Activated naive CD4-positive, alpha-beta T cell treated with anti-CD3 and anti-CD28 coated beads, Interleukin-2, amount 10 ng/mL, durations not matched to agents 7 days and 5 days (primary cell): ENCODE results near the gene AGAP1.

Experiments used
- CTCF ChIA-PET: fragments of 350-600 bp; sonication (Branson Sonifier 250); formaldehyde crosslinking; loops from one replicate; lab custom pipeline; 2021; ENCODE audit warnings: antibody characterized with exemption; lab: Charles Lee
- DNase-seq: peaks from one replicate; pipeline ENCODE4 v3.0.0-alpha.2; 2020
- H3K27ac Mint-ChIP-seq: one replicate; pipeline ENCODE4 v1.8.0; 2021; ENCODE audit warnings: mild to moderate bottlenecking, moderate library complexity, mixed read lengths
- H3K27me3 Mint-ChIP-seq: one replicate; pipeline ENCODE4 v1.8.0; 2021; ENCODE audit warnings: mild to moderate bottlenecking, mixed read lengths
- H3K36me3 Mint-ChIP-seq: one replicate; pipeline ENCODE4 v1.8.0; 2021; ENCODE audit warnings: mixed read lengths
- H3K4me1 Mint-ChIP-seq: one replicate; pipeline ENCODE4 v1.8.0; 2021; ENCODE audit warnings: mixed read lengths
- H3K4me3 Mint-ChIP-seq: one replicate; pipeline ENCODE4 v1.8.0; 2021; ENCODE audit warnings: mild to moderate bottlenecking, moderate library complexity, mixed read lengths
- H3K9me3 Mint-ChIP-seq: one replicate; pipeline ENCODE4 v1.8.0; 2021; ENCODE audit warnings: mixed read lengths

The AGAP1 gene

DNA sequence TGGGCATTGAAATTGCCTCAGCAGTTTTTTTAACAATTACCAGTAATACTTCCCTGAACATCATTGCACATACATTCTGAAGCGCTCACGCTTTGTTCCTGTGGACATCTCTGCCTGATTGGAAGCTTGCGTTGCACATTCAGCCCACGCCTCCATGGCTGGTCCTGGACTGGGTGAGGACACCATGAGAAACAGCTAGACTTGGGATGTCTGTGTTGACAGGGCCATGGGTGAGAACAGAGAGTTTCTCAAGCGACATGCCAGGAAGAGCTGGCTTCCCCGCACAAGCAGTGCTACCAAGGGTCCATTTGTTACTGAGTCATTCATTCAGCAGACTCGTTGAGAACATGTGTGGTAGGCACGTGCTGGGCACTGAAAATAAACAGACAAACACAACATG, 508.0 kb downstream of the AGAP1 start:
- Mint-ChIP-seq H3K4me1 (no peaks in the 10 kb centered on the region), H3K36me3 (no peaks in the 10 kb centered on the region), H3K4me3 (no peak overlapping the region), H3K9me3 (peaks cover 2% of the 10 kb centered on the region), H3K27me3 (no peaks in the 10 kb centered on the region), H3K27ac (no peak overlapping the region)
- no peak for DNase-seq
- CTCF ChIA-PET: no interaction called here

DNA sequence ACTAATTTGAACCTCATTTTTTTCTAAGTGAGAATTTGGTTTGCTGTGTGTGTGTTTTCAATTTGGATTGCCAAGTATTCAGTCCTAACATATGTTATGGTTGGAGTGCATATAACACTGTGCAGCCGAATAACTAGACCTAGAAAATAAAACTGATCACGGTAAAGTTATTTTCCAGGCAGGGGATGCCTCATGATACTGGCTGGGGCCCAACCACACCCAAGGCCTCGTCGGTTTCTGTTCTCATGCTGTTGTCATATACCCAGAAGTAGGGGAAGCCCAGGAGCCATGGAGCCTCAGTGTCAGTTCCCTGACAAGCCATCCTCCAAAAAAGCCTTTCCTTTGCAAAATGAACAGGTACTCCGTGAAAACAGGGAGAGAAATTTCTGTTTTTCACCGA, 514.2 kb downstream of the AGAP1 start:
- CTCF ChIA-PET: no interaction called here
- Mint-ChIP-seq H3K9me3 (no peaks in the 10 kb centered on the region), H3K4me1 (no peaks in the 10 kb centered on the region), H3K27me3 (no peaks in the 10 kb centered on the region), H3K4me3 (no peak overlapping the region), H3K36me3 (no peaks in the 10 kb centered on the region), H3K27ac (no peak overlapping the region)
- DNase-seq: no peak

DNA sequence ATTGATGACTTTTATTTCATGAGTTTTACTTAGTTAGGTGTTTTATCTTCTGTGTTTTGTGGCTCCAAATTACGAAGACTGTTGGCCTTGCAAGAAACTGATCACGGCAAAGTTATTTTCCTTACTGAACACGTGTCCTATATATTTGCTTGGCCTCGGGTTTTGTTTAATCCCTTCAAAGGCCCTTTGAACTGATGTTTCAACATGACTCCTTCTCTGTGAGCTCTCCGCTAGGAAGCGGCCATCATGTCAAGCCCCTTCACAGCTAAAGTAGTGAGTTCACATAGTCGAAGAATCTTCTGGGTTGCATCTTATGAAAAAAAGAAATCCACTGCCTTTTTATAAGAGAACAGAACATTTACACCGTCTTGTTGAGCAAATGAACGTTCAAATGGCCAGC, 515.0 kb downstream of the AGAP1 start:
- no peaks in the 10 kb centered on the region for H3K4me1 Mint-ChIP-seq
- no peak overlapping the region for H3K4me3 Mint-ChIP-seq
- peaks cover 3% of the 10 kb centered on the region for H3K27me3 Mint-ChIP-seq
- no peak overlapping the region for H3K27ac Mint-ChIP-seq
- DNase-seq: no peak
- no peaks in the 10 kb centered on the region for H3K36me3 Mint-ChIP-seq
- no peaks in the 10 kb centered on the region for H3K9me3 Mint-ChIP-seq
- CTCF ChIA-PET: no interaction called here

DNA sequence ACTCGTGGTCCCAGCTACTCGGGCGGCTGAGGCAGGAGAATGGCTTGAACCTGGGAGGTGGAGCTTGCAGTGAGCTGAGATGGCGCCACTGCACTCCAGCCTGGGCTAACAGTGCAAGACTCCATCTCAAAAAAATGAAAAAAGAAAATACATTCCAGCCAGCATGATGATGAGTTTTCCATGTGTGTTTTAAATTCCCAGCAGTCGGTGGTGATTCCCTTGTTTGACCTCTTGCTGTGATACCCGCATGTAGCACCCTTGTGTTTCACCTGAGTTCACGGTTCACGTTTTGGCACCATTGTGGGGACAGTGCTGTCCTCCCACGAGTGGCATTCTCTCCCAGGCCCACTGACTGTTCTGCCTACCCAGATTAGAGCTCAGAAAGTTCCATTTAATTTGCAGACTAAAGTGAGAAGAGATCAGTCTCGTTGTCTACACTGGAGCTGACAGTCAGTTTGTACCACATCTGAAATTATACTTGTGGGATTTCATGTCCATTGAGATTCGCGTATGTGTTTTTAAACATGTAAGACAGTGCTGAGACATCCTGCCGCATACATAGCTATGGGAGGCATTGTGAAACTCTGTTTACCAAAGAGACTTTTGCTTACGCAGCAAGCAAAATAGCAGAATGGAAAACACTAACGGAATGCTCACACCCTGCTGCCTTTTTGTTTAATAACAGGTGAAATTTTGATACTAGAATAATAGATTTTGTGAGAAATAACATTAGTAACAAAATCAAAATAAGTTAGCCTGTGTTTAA, 517.3 kb downstream of the AGAP1 start:
- H3K27ac Mint-ChIP-seq: no peak overlapping the region
- DNase-seq: no peak
- no peaks in the 10 kb centered on the region for H3K4me1 Mint-ChIP-seq
- H3K27me3 Mint-ChIP-seq: peaks cover 16% of the 10 kb centered on the region
- CTCF ChIA-PET: no interaction called here
- no peaks in the 10 kb centered on the region for H3K9me3 Mint-ChIP-seq
- no peaks in the 10 kb centered on the region for H3K36me3 Mint-ChIP-seq
- no peak overlapping the region for H3K4me3 Mint-ChIP-seq

DNA sequence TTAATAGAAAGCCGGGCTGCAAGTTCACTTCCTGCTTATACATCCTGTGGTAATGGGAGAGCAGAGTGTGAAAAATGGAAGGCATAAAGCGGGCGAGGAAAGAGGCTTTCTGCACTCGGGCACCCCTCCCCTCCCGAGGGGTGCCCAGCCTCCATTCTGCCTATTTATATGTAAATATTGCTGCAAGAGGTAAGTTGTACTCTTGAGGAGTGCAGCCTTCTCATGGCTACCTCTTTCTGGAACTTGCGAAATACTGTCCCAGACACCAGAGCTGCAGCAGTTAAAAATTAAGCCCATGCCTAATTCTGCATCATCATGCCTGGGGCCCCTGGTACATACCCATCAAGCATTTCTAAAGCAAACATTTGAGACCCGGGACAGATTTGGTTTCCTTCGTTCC, 518.3 kb downstream of the AGAP1 start:
- no peaks in the 10 kb centered on the region for H3K4me1 Mint-ChIP-seq
- no peaks in the 10 kb centered on the region for H3K36me3 Mint-ChIP-seq
- peaks cover 16% of the 10 kb centered on the region for H3K27me3 Mint-ChIP-seq
- no peak for DNase-seq
- no peak overlapping the region for H3K27ac Mint-ChIP-seq
- CTCF ChIA-PET: no interaction called here
- no peaks in the 10 kb centered on the region for H3K9me3 Mint-ChIP-seq
- H3K4me3 Mint-ChIP-seq: no peak overlapping the region

DNA sequence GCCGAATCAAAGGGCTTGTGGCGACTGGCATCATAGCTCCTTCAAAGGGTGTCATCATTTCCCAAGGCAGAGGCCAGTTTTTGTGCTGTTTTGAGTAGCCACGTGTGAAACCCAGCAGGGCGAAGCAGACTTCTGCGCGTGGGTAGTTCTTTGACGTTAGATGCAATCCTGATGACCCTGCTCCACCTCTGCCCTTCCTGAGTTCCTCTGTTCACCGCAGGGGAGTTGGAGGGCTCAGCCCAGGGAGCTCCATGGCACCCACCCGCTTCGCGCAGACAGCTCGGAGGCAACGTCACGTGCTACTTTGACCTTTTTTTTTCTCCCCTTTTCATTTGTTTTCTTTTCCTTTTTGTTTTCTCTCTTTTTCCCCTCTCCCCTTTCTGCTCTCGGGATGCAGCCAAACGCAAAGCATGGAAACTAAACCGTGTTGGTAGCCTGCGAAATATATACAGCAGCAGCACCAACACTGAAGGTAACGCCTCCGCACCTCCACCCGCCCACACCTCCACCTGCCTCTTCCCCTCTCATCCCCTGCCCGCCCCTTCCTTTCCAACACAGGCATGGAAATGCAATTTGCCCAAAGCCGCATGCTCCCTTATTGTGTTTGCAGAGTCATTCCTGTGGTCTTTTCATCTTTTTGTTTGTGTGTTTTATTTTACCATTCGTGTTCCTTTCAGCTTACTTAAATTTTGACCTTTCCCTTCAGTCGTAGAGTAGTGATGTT, 520.7 kb downstream of the AGAP1 start:
- CTCF ChIA-PET: no interaction called here

DNA sequence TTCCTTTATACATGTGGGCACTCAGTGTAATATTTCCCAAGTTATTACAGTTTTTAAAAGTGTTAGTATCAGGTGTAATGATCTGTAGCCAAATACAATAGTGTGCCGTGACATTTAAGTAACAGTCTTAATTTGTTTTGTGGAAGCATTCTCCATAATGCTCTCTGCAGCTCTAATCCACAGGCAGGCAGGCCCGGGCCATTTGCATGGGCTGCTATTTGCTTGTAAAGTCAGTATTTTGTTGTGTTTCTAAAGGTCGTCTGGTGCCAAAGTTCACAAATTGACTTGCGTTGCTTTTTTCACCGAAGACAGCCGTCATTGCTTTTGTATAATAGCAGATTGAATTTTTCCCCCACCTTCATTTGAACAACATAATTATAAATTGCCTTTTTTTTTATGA, 521.3 kb downstream of the AGAP1 start:
- CTCF ChIA-PET: no interaction called here
- no peak for DNase-seq
- H3K9me3 Mint-ChIP-seq: no peaks in the 10 kb centered on the region
- no peak overlapping the region for H3K27ac Mint-ChIP-seq
- peaks cover 16% of the 10 kb centered on the region for H3K27me3 Mint-ChIP-seq
- no peaks in the 10 kb centered on the region for H3K4me1 Mint-ChIP-seq
- no peak overlapping the region for H3K4me3 Mint-ChIP-seq
- H3K36me3 Mint-ChIP-seq: no peaks in the 10 kb centered on the region

More for the DNA sequence above, 520.7 kb downstream of the AGAP1 start:
- H3K36me3 Mint-ChIP-seq: no peaks in the 10 kb centered on the region
- peaks cover 16% of the 10 kb centered on the region for H3K27me3 Mint-ChIP-seq
- H3K4me3 Mint-ChIP-seq: no peak overlapping the region
- H3K9me3 Mint-ChIP-seq: no peaks in the 10 kb centered on the region
- H3K27ac Mint-ChIP-seq: no peak overlapping the region
- DNase-seq: no peak
- no peaks in the 10 kb centered on the region for H3K4me1 Mint-ChIP-seq

DNA sequence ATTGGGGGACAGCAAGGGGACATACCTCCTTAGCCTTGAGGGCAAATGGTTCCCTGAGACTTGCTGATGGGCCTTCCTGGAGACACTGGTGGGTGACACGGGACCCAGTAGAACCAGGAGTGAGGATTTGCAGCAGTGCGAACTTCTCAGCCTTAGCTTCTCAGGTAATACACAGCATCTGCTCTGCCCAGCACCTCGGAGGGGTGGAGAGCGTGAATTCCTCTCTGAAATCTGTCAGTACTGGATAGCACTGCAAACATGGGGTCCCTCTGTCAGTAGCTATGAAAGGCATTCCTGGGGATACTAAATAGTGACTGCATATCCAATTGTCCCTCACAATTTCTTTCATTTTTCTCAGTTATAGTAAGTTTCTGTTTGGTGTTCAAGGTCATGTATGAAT, 522.7 kb downstream of the AGAP1 start:
- H3K4me3 Mint-ChIP-seq: no peak overlapping the region
- no peaks in the 10 kb centered on the region for H3K36me3 Mint-ChIP-seq
- CTCF ChIA-PET: no interaction called here
- no peak overlapping the region for H3K27ac Mint-ChIP-seq
- H3K27me3 Mint-ChIP-seq: peaks cover 16% of the 10 kb centered on the region
- H3K9me3 Mint-ChIP-seq: no peaks in the 10 kb centered on the region
- DNase-seq: no peak
- no peaks in the 10 kb centered on the region for H3K4me1 Mint-ChIP-seq

DNA sequence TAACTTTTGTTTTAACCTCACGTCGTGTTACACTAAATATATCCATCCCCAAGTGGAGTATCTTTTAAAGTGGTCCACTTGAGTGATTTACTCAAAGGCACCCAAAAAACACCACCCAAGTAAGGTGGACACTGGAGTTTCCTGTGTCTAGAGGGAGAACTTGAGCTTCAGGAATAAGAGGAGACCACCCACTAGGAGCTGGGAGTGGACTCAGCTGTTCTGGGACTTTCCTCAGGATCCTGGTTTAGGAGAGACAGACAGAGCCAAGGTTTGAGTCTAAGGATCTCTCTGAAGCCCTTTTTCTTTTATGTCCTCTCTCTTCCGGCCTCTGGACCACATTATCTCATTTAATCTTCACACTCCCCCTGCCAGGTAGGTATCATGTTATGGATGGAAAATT, 523.6 kb downstream of the AGAP1 start:
- Mint-ChIP-seq H3K27ac (no peak overlapping the region), H3K27me3 (peaks cover 16% of the 10 kb centered on the region), H3K4me3 (no peak overlapping the region), H3K9me3 (no peaks in the 10 kb centered on the region), H3K4me1 (no peaks in the 10 kb centered on the region), H3K36me3 (no peaks in the 10 kb centered on the region)
- CTCF ChIA-PET: no interaction called here
- DNase-seq: no peak

DNA sequence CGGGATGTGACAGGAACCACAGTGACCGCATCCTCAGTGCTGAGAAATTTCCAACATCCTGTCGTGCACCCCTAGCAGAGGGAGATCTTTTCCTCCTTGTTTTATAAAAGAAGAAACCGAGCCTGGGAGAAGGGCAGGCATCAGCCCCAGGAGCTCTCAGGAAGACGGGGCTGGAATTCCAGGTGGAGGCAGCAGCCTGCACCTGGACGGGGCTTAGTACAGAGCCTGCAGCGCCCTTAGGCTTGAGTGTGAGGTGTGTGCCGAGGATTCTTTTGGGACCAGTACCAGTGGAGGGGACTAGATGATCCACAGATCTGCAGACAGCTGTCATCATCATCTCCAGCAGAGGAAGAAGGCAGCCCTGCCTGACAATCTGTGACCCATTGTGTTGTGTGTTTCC, 525.6 kb downstream of the AGAP1 start:
- Mint-ChIP-seq H3K4me1 (no peaks in the 10 kb centered on the region), H3K27me3 (peaks cover 8% of the 10 kb centered on the region), H3K27ac (no peak overlapping the region), H3K9me3 (no peaks in the 10 kb centered on the region), H3K36me3 (no peaks in the 10 kb centered on the region), H3K4me3 (no peak overlapping the region)
- DNase-seq: no peak
- CTCF ChIA-PET: no interaction called here

DNA sequence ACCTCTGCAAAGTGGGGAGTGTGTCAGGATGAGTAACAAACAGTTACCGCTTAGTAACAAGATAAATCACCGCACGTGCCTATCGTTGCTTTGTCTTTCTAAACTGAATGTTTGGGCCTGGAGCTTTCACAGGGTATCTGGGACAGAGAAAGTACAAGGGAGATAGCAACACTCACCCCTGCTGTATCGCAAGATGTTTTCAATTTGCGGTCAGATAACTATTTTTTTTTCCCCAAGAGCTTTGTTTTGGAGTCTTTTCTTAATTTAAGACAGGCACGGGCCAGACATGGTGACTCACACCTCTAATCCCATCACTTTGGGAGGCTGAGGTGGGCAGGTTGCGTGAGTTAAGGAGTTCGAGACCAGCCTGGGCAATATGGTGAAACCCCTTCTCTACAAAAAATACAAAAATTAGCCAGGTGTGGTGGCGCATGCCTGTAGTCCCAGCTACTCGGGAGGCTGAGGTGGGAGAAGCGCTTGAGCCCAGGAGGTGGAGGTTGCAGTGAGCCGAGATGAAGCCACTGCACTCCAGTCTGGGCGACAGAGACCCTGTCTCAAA, 527.7 kb downstream of the AGAP1 start:
- no peak overlapping the region for H3K27ac Mint-ChIP-seq
- no peaks in the 10 kb centered on the region for H3K9me3 Mint-ChIP-seq
- no peaks in the 10 kb centered on the region for H3K36me3 Mint-ChIP-seq
- H3K27me3 Mint-ChIP-seq: no peaks in the 10 kb centered on the region
- CTCF ChIA-PET: no interaction called here
- no peak overlapping the region for H3K4me3 Mint-ChIP-seq
- no peak for DNase-seq
- H3K4me1 Mint-ChIP-seq: no peaks in the 10 kb centered on the region

DNA sequence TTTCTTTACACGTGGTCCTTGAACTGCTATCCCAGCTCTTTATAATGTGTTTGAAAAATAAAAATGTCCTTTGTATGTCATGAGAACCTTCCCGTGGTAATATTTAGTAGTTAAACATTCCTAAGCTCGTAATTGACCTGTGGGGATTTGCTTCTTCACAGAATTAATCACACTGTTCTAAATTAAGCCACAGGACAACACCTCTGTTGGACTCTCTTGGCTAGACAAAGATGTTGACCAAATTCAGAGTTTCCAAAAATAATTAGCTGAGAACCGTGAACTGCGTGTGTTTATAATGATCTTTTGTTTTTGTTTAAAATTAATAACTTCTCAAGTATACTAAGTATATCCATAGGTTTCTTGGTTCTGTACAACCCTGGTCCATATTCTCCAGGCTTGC, 528.3 kb downstream of the AGAP1 start:
- H3K4me1 Mint-ChIP-seq: no peaks in the 10 kb centered on the region
- DNase-seq: no peak
- H3K36me3 Mint-ChIP-seq: no peaks in the 10 kb centered on the region
- H3K27me3 Mint-ChIP-seq: no peaks in the 10 kb centered on the region
- no peaks in the 10 kb centered on the region for H3K9me3 Mint-ChIP-seq
- CTCF ChIA-PET: no interaction called here
- no peak overlapping the region for H3K4me3 Mint-ChIP-seq
- no peak overlapping the region for H3K27ac Mint-ChIP-seq

DNA sequence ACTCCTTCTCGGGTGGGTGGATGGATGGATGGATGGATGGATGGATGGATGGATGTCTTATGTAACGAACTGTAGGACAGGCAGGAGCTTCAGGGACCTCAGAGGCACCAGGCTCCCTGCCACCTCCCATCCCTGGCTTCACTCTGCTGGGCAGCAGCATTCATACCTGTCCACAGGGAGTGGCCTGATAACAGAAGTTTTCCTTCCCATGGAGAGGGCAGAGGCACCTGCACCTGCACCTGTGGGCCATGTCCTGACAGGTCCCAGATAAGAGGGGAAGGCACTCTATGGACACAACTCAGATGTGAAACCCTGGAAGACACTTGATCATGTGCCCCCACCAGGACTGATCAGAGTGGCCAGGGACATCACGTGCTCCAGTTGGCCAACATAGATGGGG, 532.0 kb downstream of the AGAP1 start:
- Mint-ChIP-seq H3K4me1 (no peaks in the 10 kb centered on the region), H3K27me3 (no peaks in the 10 kb centered on the region), H3K4me3 (no peak overlapping the region), H3K27ac (no peak overlapping the region), H3K36me3 (no peaks in the 10 kb centered on the region), H3K9me3 (no peaks in the 10 kb centered on the region)
- CTCF ChIA-PET: no interaction called here
- DNase-seq: no peak

DNA sequence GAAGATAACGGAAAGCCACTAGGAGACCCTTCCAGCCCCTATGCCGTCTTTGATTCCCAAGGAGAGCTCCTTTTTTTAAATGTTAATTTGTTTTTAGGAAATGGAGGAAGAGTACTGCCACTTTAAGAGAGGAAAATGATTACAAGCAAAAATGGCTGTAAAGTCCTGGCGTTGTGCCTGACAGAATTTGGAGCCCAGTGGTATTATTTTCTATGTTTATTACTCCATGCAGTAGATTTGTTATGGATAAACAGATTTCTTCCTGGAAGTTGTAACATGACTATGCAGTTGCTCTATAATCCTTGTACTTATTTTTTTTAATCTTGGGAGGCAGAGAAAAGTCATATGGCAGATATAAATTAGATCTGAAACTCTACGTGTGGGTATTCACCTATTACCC, 533.0 kb downstream of the AGAP1 start:
- CTCF ChIA-PET: interaction anchor here (0.6 kb wide), 1 partner anchor 1347 kb away, joined by 3 read pairs; no protein-coding TSS in a partner anchor
- no peak overlapping the region for H3K27ac Mint-ChIP-seq
- H3K4me1 Mint-ChIP-seq: no peaks in the 10 kb centered on the region

DNA sequence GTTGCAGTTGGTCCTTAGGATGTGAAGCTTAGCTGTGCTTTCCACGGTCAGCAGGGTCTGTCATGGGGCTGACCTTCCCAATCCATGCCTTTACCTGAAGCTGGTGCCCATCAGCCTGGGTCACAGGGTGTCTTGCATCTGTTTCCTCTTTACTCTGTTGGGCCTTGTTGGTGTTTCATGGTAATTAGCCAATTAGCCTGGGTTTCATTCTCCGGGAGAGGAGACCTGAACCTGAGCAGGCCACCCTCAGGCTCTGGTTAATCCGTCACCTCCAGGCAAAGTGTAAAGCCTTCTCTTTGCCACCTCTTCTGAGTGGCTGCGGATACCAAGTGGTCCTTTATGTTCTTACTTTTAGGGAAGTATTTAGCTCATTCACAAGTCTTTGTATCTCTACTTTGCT, 534.2 kb downstream of the AGAP1 start:
- no peak for DNase-seq
- CTCF ChIA-PET: no interaction called here
- H3K9me3 Mint-ChIP-seq: peaks cover 2% of the 10 kb centered on the region
- H3K4me3 Mint-ChIP-seq: no peak overlapping the region
- H3K36me3 Mint-ChIP-seq: no peaks in the 10 kb centered on the region
- H3K4me1 Mint-ChIP-seq: no peaks in the 10 kb centered on the region
- H3K27ac Mint-ChIP-seq: no peak overlapping the region
- H3K27me3 Mint-ChIP-seq: no peaks in the 10 kb centered on the region

More for the DNA sequence above, 533.0 kb downstream of the AGAP1 start:
- Mint-ChIP-seq H3K4me3 (no peak overlapping the region), H3K27me3 (no peaks in the 10 kb centered on the region), H3K36me3 (no peaks in the 10 kb centered on the region), H3K9me3 (peaks cover 2% of the 10 kb centered on the region)
- DNase-seq: no peak
